DOHH2 (cell line): ENCODE results near the gene SLIT1.
"Not testable (repeated sequence)": the region's sequence is repeated elsewhere in the genome, so short reads cannot be mapped to it uniquely, and the experiment has no call there.

Experiments
- H3F3A ChIP-seq: fragments of 200-600 bp; sonication (generic), shearing (Covaris generic); 2 replicates; pipeline ENCODE4 v1.6.0; 2016; ENCODE audit warnings: antibody characterized with exemption, mild to moderate bottlenecking; ENCODE audit not compliant: control insufficient read depth, insufficient read depth
- H3K27ac ChIP-seq: fragments of 200-600 bp; sonication (generic); 2 replicates; pipeline ENCODE4 v1.5.1; 2014; ENCODE audit warnings: low read depth, mild to moderate bottlenecking, low read length, moderate library complexity
- H3K27me3 ChIP-seq: fragments of 200-600 bp; sonication (generic); 2 replicates; pipeline ENCODE4 v1.6.1; 2014; ENCODE audit warnings: mild to moderate bottlenecking, low read length, mixed read lengths; ENCODE audit not compliant: control insufficient read depth
- H3K36me3 ChIP-seq: fragments of 200-600 bp; sonication (generic); 2 replicates; pipeline ENCODE4 v1.6.1; 2014; ENCODE audit warnings: mild to moderate bottlenecking, low read length, moderate library complexity, mixed read lengths; ENCODE audit not compliant: control insufficient read depth
- H3K4me1 ChIP-seq: fragments of 200-600 bp; sonication (generic); 2 replicates; pipeline ENCODE4 v1.6.1; 2014; ENCODE audit warnings: mild to moderate bottlenecking, low read length, mixed read lengths; ENCODE audit not compliant: control insufficient read depth
- H3K4me2 ChIP-seq: fragments of 200-600 bp; sonication (generic); 2 replicates; pipeline ENCODE4 v1.6.0; 2014; ENCODE audit warnings: mild to moderate bottlenecking, low read length, moderate library complexity
- H3K4me3 ChIP-seq: fragments of 200-600 bp; sonication (generic); 2 replicates; pipeline ENCODE4 v1.5.1; 2014; ENCODE audit warnings: mild to moderate bottlenecking, low read length, mixed read lengths
- H3K79me2 ChIP-seq: fragments of 200-600 bp; sonication (generic); 2 replicates; pipeline ENCODE4 v1.6.1; 2014; ENCODE audit warnings: mild to moderate bottlenecking, low read length, mixed read lengths; ENCODE audit not compliant: control insufficient read depth
- H3K9me2 ChIP-seq: fragments of 200-600 bp; sonication (generic); replicated peaks from 2 replicates; pipeline ENCODE4 v1.6.1; 2014; ENCODE audit warnings: mild to moderate bottlenecking, low read length, mixed read lengths; ENCODE audit not compliant: control insufficient read depth
- H3K9me3 ChIP-seq: fragments of 200-600 bp; sonication (generic); 2 replicates; pipeline ENCODE4 v1.6.1; 2014; ENCODE audit warnings: antibody characterized with exemption, low read length, mixed read lengths; ENCODE audit not compliant: control insufficient read depth, insufficient read depth
- H4K20me1 ChIP-seq: fragments of 200-600 bp; sonication (generic); 2 replicates; pipeline ENCODE4 v1.6.0; 2014; ENCODE audit warnings: low read depth, mild to moderate bottlenecking, antibody characterized with exemption, low read length, moderate library complexity; ENCODE audit not compliant: control insufficient read depth, insufficient read depth
- EZH2phosphoT487 ChIP-seq: fragments of 200-600 bp; sonication (generic); IDR thresholded peaks from 2 replicates; pipeline ENCODE4 v1.6.1; 2017; ENCODE audit warnings: borderline replicate concordance, mild to moderate bottlenecking, antibody characterized with exemption, low read length, moderate library complexity, mixed read lengths
- TF ChIP-seq, protein P1 (sequence below): fragments of 200-600 bp; sonication (generic); IDR thresholded peaks from one replicate; pipeline ENCODE4 v1.5.1; 2014; ENCODE audit warnings: antibody characterized with exemption, mild to moderate bottlenecking, low read depth, low read length; ENCODE audit not compliant: poor library complexity, severe bottlenecking

Gene SLIT1

DNA sequence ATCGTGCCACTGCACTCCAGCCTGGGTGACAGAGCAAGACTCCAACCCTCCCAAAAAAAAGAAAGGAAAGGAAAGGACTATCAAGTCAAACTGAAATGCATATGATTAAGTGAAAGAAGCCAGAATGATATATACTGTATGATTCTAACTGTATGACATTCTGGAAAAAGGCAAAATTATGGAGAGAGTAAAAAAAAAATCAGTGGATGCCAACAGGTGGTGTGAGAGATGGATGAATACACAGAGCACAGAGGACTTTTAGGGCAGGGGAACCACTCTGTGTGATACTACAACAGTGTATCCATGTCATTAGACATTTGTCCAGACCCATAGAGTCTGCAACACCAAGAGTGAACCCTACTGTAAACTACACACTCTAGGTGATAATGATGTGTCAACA lies 99.2 kb downstream of the SLIT1 start:
- no peaks in the 10 kb centered on the region for H3K9me3 ChIP-seq
- no peaks in the 10 kb centered on the region for H3F3A ChIP-seq
- peaks cover 28% of the 10 kb centered on the region for H3K27me3 ChIP-seq
- no peak overlapping the region for H3K4me2 ChIP-seq
- no peaks in the 10 kb centered on the region for H4K20me1 ChIP-seq
- H3K9me2 ChIP-seq, result no peaks in the 10 kb centered on the region
- H3K4me3 ChIP-seq, result no peak overlapping the region
- no peaks in the 10 kb centered on the region for H3K4me1 ChIP-seq
- H3K79me2 ChIP-seq, result no peaks in the 10 kb centered on the region
- no peak overlapping the region for H3K27ac ChIP-seq
- TF ChIP-seq, protein P1, sequence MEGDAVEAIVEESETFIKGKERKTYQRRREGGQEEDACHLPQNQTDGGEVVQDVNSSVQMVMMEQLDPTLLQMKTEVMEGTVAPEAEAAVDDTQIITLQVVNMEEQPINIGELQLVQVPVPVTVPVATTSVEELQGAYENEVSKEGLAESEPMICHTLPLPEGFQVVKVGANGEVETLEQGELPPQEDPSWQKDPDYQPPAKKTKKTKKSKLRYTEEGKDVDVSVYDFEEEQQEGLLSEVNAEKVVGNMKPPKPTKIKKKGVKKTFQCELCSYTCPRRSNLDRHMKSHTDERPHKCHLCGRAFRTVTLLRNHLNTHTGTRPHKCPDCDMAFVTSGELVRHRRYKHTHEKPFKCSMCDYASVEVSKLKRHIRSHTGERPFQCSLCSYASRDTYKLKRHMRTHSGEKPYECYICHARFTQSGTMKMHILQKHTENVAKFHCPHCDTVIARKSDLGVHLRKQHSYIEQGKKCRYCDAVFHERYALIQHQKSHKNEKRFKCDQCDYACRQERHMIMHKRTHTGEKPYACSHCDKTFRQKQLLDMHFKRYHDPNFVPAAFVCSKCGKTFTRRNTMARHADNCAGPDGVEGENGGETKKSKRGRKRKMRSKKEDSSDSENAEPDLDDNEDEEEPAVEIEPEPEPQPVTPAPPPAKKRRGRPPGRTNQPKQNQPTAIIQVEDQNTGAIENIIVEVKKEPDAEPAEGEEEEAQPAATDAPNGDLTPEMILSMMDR, result no peak
- TF ChIP-seq EZH2phosphoT487, result no peak
- no peaks in the 10 kb centered on the region for H3K36me3 ChIP-seq

DNA sequence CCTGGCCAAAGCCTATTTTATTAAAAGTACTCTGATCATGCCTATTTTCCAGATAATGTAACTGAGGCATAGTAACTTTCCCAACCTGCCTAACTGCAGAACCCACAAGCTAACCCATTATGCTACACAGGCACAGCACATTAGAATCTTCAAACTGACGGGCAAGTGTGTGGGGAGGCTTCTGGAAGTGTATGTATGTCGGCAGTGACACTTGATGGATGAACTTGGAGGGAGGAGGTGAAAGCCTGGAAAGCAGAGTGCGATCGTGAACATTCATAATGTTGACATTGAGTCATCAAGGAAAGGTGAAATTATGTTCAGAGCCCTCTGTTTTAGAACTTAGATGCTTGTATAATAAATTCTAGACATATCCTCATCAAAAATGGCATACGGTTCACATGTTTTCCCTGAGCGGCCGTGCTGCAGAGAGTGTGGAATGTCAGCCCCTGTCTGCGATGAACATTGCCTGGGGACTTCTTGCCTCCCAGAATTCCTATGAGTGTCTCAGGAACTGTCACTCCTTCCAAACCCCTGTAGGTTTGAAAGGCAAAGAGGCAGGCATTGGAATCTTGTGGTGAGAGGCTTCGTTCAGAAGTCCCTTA lies 102.4 kb downstream of the SLIT1 start:
- no peaks in the 10 kb centered on the region for H3K9me2 ChIP-seq
- peaks cover 12% of the 10 kb centered on the region for H3K27me3 ChIP-seq
- no peaks in the 10 kb centered on the region for H3K79me2 ChIP-seq
- H3F3A ChIP-seq, result no peaks in the 10 kb centered on the region
- TF ChIP-seq, protein P1, result no peak
- TF ChIP-seq EZH2phosphoT487, result no peak
- no peaks in the 10 kb centered on the region for H3K36me3 ChIP-seq
- no peaks in the 10 kb centered on the region for H4K20me1 ChIP-seq
- no peaks in the 10 kb centered on the region for H3K9me3 ChIP-seq
- no peak overlapping the region for H3K27ac ChIP-seq
- H3K4me2 ChIP-seq, result no peak overlapping the region
- H3K4me3 ChIP-seq, result no peak overlapping the region
- H3K4me1 ChIP-seq, result no peaks in the 10 kb centered on the region

DNA sequence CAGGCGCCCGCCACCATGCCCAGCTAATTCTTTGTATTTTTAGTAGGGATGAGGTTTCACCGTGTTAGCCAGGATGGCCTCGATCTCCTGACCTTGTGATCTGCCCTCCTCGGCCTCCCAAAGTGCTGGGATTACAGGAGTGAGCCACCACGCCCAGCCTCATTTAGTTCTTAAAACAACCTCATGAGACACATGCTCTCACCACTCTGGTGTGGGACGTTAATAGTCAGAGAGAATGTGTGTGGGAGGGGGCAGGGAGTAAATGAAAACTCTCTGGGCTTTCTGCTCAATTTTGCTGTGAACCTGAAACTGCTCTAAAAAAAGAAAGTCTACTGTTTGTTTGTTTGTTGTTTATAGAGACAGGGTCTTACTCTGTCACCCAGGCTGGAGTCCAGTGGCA lies 103.2 kb downstream of the SLIT1 start:
- not testable (repeated sequence) for H3K9me2 ChIP-seq, H3K4me3 ChIP-seq, H4K20me1 ChIP-seq, H3K4me2 ChIP-seq, H3K27me3 ChIP-seq, H3F3A ChIP-seq, H3K4me1 ChIP-seq, H3K36me3 ChIP-seq, H3K79me2 ChIP-seq, H3K9me3 ChIP-seq, H3K27ac ChIP-seq

DNA sequence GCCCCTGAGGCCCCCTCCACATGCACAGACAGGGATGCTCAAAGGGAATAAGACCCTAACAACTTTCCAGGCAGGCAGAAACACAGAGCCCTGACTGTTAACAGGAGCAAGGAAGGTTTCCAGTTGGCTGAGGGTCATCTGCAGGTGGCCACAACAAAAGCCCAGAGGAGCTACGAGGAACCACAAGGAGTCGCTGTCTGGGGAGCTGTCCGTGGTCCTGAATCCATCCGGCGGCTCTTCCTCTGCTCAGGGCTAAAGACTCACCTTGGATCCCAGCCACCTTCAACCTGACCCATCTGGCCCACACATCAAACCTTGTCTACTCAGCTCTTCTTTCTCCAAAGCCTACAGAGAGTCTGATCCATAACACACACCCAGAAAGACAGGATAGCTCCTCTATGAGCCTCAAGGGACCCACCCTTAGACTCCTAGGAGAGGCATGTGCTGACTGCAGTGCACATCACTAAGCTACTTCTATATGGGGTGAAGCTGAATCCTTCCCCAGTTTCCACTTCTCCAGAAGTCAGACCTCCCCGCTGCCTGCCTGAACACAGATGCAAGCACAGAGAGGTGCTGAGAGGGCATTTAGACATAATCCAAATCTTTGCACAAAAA lies 104.0 kb downstream of the SLIT1 start:
- H3K36me3 ChIP-seq, result no peaks in the 10 kb centered on the region
- peaks cover 5% of the 10 kb centered on the region; the same call in 1 of the 2 replicates for H3K27me3 ChIP-seq
- no peaks in the 10 kb centered on the region for H4K20me1 ChIP-seq
- H3F3A ChIP-seq, result no peaks in the 10 kb centered on the region
- TF ChIP-seq, protein P1, result peak; percentile 81
- no peak for TF ChIP-seq EZH2phosphoT487
- no peak overlapping the region for H3K4me2 ChIP-seq
- H3K4me3 ChIP-seq, result no peak overlapping the region
- H3K9me3 ChIP-seq, result no peaks in the 10 kb centered on the region
- no peaks in the 10 kb centered on the region for H3K9me2 ChIP-seq
- H3K4me1 ChIP-seq, result no peaks in the 10 kb centered on the region
- H3K27ac ChIP-seq, result no peak overlapping the region
- no peaks in the 10 kb centered on the region for H3K79me2 ChIP-seq
